PC-9 (cell line): ENCODE results near the gene SERTAD3. TPM values are rescaled to one million over a fixed set of nuclear protein-coding genes. Genes with fewer than 3 reads are reported as not detected.
A peak's percentile ranks its signal among the peaks of the same experiment; 100 is the strongest.

Source experiments
- BruUV-seq: library from RNA; stranded (reverse); fragments of 400-500 nt; replicated peaks from 2 replicates; lab custom pipeline; 2021; lab: Mats Ljungman, UMichigan
- CTCF ChIA-PET: fragments of 300-600 bp; sonication (Branson Sonifier 250); formaldehyde crosslinking; loops from one replicate; lab custom pipeline; 2022; ENCODE audit warnings: antibody characterized with exemption; lab: Charles Lee
- POLR2A ChIA-PET: fragments of 300-600 bp; sonication (Branson Sonifier 250); formaldehyde crosslinking; loops from one replicate; lab custom pipeline; 2022; ENCODE audit warnings: antibody characterized with exemption; ENCODE audit not compliant: unreplicated experiment; lab: Charles Lee
- DNase-seq, 2 experiments: peaks; one replicate each; pipeline versions ENCODE4 v3.0.0 to v3.0.0-alpha.2; 2015 to 2022; ENCODE audit warnings: mixed read lengths in 1 of 2
- H2AFZ ChIP-seq: fragments of 200-600 bp; sonication (generic); 2 replicates; pipeline ENCODE4 v1.8.1; 2017; ENCODE audit warnings: antibody characterized with exemption
- H3F3A ChIP-seq: fragments of 200-600 bp; sonication (generic); 2 replicates; pipeline ENCODE4 v1.8.1; 2017; ENCODE audit warnings: antibody characterized with exemption, mild to moderate bottlenecking, low read depth; ENCODE audit not compliant: insufficient read depth
- H3K27ac ChIP-seq: fragments of 200-600 bp; sonication (generic); 2 replicates; pipeline ENCODE4 v1.6.1; 2016; ENCODE audit warnings: mixed run types
- H3K27me3 ChIP-seq: fragments of 200-600 bp; sonication (generic); 2 replicates; pipeline ENCODE4 v1.6.1; 2016; ENCODE audit warnings: low read depth, mixed run types; ENCODE audit not compliant: insufficient read depth
- H3K36me3 ChIP-seq: fragments of 200-600 bp; sonication (generic); 2 replicates; pipeline ENCODE4 v1.6.1; 2016; ENCODE audit warnings: low read depth, mixed run types
- H3K4me1 ChIP-seq: fragments of 200-600 bp; sonication (generic); replicated peaks from 2 replicates; pipeline ENCODE4 v1.6.1; 2016; ENCODE audit warnings: mixed run types; ENCODE audit not compliant: insufficient read depth
- H3K4me2 ChIP-seq: fragments of 200-600 bp; sonication (generic); 2 replicates; pipeline ENCODE4 v1.6.1; 2017; ENCODE audit warnings: mixed run types
- H3K4me3 ChIP-seq: fragments of 200-600 bp; sonication (generic); 2 replicates; pipeline ENCODE4 v1.6.1; 2016; ENCODE audit warnings: mixed run types
- H3K79me2 ChIP-seq: fragments of 200-600 bp; sonication (generic); 2 replicates; pipeline ENCODE4 v1.6.1; 2017; ENCODE audit warnings: low read depth, mixed run types
- H3K9me2 ChIP-seq: fragments of 200-600 bp; sonication (generic); 2 replicates; pipeline ENCODE4 v1.8.1; 2017; ENCODE audit warnings: mild to moderate bottlenecking; ENCODE audit not compliant: insufficient read depth
- H3K9me3 ChIP-seq: fragments of 200-600 bp; sonication (generic); 2 replicates; pipeline ENCODE4 v1.8.1; 2016; ENCODE audit warnings: low read depth; ENCODE audit not compliant: insufficient read depth
- H4K20me1 ChIP-seq: fragments of 200-600 bp; sonication (generic); 2 replicates; pipeline ENCODE4 v1.8.1; 2017; ENCODE audit not compliant: insufficient read depth
- CTCF ChIP-seq: fragments of 200-600 bp; sonication (generic); conservative IDR thresholded peaks from 2 replicates; pipeline ENCODE4 v1.6.1; 2017; ENCODE audit warnings: mixed run types, antibody characterized with exemption, mild to moderate bottlenecking, moderate library complexity
- EZH2 ChIP-seq: fragments of 200-600 bp; sonication (generic); IDR thresholded peaks from 2 replicates; pipeline ENCODE4 v1.8.0; 2017; ENCODE audit warnings: antibody characterized with exemption, low read depth
- intact Hi-C: fragments of 100-400 bp; cut with micrococcal nuclease; formaldehyde crosslinking; loops from one replicate; pipeline ENCODE4 v1.10.0; 2022; ENCODE audit not compliant: unreplicated experiment
- total RNA-seq: library from RNA; stranded (reverse); gene quantifications from 2 replicates; pipeline ENCODE4 v1.2.3, GENCODE V29; 2021

The SERTAD3 gene
- total RNA-seq, 1 experiment from 2014 or later = 41.4 TPM

GRCh38 chr19:40392123-40392522, 52.0 kb downstream of the SERTAD3 start:
- intact Hi-C loops = loop anchor here (2.0 to 10.0 kb wide), 3 partner anchors 45 to 133 kb away; partner anchors contain the start of genes BLVRB, C19orf47 and PLD3
- no peaks in the 10 kb centered on the region for H3K9me2 ChIP-seq
- TF ChIP-seq EZH2 (no peak), CTCF (no peak)
- no peaks in the 10 kb centered on the region; the same call in 1 of the 2 replicates for H3F3A ChIP-seq
- no peaks in the 10 kb centered on the region for H3K79me2 ChIP-seq
- CTCF ChIA-PET = no interaction called here
- H2AFZ ChIP-seq = peak overlapping the region; percentile 73; the same call in 1 of the 2 replicates
- no TSS peak for BruUV-seq
- peaks cover 18% of the 10 kb centered on the region for H3K4me1 ChIP-seq
- H3K27ac ChIP-seq = no peak overlapping the region
- POLR2A ChIA-PET = no interaction called here
- no peaks in the 10 kb centered on the region for H3K9me3 ChIP-seq
- H3K27me3 ChIP-seq = no peaks in the 10 kb centered on the region
- no peaks in the 10 kb centered on the region for H4K20me1 ChIP-seq
- DNase-seq = no peak
- H3K4me2 ChIP-seq = peak overlapping the region; percentile 77
- H3K36me3 ChIP-seq = no peaks in the 10 kb centered on the region
- no peak overlapping the region for H3K4me3 ChIP-seq

Other genes with a start within 250 kb of the SERTAD3 start
- gene TTC9B, start 226.0 kb downstream of the SERTAD3 start, total RNA-seq = 0.50 and 0.59 TPM in 2 replicates
- gene CCNP, start 217.6 kb downstream of the SERTAD3 start, total RNA-seq = 0.63 and 0.93 TPM in 2 replicates
- gene AKT2, start 159.0 kb downstream of the SERTAD3 start, total RNA-seq = 144 and 149 TPM in 2 replicates
- 17.3 and 21.2 TPM in 2 replicates for gene C19orf47, start 95.9 kb downstream of the SERTAD3 start, total RNA-seq
- gene PLD3, start 95.6 kb downstream of the SERTAD3 start, total RNA-seq = 146 and 187 TPM in 2 replicates
- 0.37 and 0.38 TPM in 2 replicates for gene HIPK4, start 54.2 kb downstream of the SERTAD3 start, total RNA-seq
- gene PRX, start 31.0 kb downstream of the SERTAD3 start, total RNA-seq = 6.6 and 9.2 TPM in 2 replicates
- 7.8 and 8.5 TPM in 2 replicates for gene SERTAD1, start 18.3 kb downstream of the SERTAD3 start, total RNA-seq
- gene BLVRB, start 21.4 kb upstream of the SERTAD3 start, total RNA-seq = 204 and 239 TPM in 2 replicates
- gene SPTBN4, start 22.7 kb upstream of the SERTAD3 start, total RNA-seq = 0.48 and 0.85 TPM in 2 replicates
- 90.1 and 93.7 TPM in 2 replicates for gene SHKBP1, start 132.5 kb upstream of the SERTAD3 start, total RNA-seq
- gene LTBP4, start 157.0 kb upstream of the SERTAD3 start, total RNA-seq = 163 and 203 TPM in 2 replicates
- gene NUMBL, start 246.3 kb upstream of the SERTAD3 start, total RNA-seq = 57.7 and 86.6 TPM in 2 replicates